Left colon (tissue), 2 donors: ENCODE results near the gene SYT9. TPM values are rescaled to one million over a fixed set of nuclear protein-coding genes. Genes with fewer than 3 reads are reported as not detected.
"Not testable (repeated sequence)": the region's sequence is repeated elsewhere in the genome, so short reads cannot be mapped to it uniquely, and the experiment has no call there.

ENCODE experiments used
- ATAC-seq: fragments of 200-7000 bp; cut with Tn5 transposase; one replicate; pipeline ENCODE4 v1.9.1; 2020; ENCODE audit warnings: mild to moderate bottlenecking, moderate library complexity
- DNase-seq, 2 donors: peaks; one replicate each; pipeline ENCODE4 v3.0.0-alpha.2; 2020
- intact Hi-C, 2 donors: fragments of 100-400 bp; cut with DNase I in 1 of 2; cut with micrococcal nuclease in 1 of 2; formaldehyde crosslinking; loops; one replicate each; pipeline versions ENCODE4 v1.11.2 to v1.14.0; 2022; cut with DNase I, micrococcal nuclease
- microRNA-seq, 2 donors: library from miRNA; unstranded; fragments of <30 nt; microRNA quantifications; one replicate each; pipeline versions ENCODE4 v1.1.0 to v1.2.0, GENCODE V29; 2020
- total RNA-seq, 2 donors: library from RNA; stranded (reverse); fragmentation: NEBNext Ultra II Directional; extraction: Animal tissue kit (Norgen Biotek cat#: 25700); gene quantifications; one replicate each; pipeline ENCODE4 v1.2.1, GENCODE V29; 2021
- donor health status: DM: no; HTN: no; CAD: no.
- donor health status: DM: yes; HTN: yes; CAD: no.

Gene SYT9
- total RNA-seq, 2 donors from 2014 or later = 0.17 TPM; not detected in 1

DNA sequence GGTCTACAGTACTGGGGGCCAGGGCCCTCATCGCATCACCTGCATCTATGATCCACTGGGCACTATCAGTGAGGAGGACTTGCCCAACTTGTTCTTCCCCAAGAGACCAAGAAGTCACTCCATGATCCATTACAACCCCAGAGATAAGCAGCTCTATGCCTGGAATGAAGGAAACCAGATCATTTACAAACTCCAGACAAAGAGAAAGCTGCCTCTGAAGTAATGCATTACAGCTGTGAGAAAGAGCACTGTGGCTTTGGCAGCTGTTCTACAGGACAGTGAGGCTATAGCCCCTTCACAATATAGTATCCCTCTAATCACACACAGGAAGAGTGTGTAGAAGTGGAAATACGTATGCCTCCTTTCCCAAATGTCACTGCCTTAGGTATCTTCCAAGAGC is 258.3 kb downstream of the SYT9 start:
- no peak for DNase-seq
- ATAC-seq = no peak
- intact Hi-C loops = no loop called here

DNA sequence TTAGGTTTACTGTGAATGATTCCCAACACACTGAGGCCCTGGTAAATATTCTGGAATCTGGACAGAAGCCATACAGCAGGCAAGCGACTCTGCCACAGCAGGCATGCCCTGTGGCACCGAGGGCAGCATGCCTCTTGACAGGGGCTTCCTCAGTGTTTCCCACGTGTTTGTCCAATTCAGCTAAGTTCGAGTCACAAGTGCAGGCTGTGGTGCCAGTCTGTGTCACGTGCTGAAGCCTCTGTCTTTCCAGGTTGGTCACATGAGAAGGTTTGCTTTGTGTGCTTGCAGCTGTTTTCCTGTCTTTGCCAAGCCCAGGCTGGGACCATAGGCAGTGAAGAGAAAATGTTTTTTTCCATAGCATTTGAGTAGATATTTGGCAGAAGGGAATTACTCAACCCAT is 259.7 kb downstream of the SYT9 start:
- DNase-seq (peak; percentile 51 to 70), ATAC-seq (no peak)
- intact Hi-C loops = no loop called here

DNA sequence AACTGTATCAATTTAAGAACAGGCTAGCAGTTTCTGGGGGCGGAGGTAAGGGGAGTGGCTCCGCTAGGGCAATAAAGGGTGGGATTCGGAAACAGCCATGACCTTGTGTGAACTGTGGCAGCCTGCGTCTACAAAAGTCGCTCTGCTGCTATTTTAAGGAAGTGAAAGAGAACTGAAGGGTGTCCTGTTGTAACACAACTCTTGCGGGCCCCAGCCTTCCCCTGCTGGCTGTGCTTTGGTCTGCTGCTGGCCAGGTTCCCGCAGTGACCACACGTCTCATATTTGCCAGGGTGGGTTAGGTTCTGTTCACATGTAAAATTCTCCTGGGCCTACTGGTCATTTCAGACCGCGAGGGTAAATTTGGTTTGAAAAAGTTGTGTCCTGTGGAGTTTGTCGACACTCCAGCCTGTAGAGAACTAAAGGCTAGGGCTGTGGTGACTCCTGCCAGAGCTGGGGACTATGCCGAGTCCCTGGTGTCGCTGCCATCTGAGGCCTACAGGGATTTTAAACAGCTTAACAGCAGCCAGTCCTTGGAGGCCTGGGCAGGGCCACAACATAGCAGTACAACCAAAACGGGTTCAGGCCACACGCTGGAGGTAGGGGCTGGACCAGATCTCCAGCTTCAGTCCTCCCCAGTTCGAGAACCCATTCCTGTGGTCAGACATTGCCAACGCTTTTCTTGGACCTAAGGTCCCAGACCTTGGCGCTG is 261.0 kb downstream of the SYT9 start:
- ATAC-seq (peak; percentile 55), DNase-seq (peak; percentile 76 to 82)
- intact Hi-C loops = no loop called here

DNA sequence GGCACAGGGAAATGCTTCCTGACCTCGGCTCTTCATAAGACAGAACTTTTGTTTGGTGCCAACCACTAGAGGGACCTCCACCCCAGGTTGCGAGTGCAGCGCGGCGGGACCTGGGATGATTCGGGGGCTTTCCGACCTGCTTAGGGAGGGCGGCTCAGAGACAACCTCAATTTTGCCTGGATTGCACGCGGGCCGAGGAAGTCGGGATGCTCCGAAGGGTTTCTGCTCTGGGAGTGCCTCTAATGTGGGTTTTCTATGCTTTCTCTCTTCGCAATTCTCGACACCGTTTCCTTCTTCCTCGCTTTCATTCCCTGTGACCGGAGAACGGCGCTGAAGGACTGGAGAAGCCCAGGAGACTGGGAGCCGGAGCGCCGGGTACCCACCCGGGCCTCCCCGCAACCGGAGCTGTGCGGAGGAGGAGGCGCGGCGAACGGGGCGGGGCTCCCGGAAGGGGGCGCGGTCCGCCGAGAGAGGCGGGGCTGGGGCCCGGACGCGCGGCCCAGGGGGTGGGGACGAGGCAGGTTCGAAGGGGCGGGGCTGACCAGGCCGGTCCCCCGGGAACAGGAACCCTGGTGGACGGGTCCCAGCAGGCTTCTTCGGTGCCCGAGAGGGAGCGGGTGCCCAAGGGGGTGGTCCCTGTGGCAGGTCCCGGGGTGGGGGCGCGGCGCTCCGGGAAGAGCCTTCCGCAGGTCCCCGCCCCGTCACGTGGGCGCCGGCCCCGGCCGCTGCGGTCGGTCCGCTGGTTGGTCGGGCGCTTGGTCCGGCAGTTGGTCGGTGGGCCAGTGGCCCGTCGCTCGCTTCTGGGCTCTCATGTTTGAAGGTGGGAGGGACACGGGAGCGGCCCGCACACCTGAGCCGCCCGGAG is 261.8 kb downstream of the SYT9 start, which contains the start of gene PPFIBP2:
TSS of gene PPFIBP2 (plus strand) at position 766 of the 865 bp plus-strand sequence. CDS start 35,477 bp downstream, outside the sequence.
- DNase-seq (peak; percentile 85 to 89), ATAC-seq (peak; percentile 89)
- intact Hi-C loops = no loop called here

DNA sequence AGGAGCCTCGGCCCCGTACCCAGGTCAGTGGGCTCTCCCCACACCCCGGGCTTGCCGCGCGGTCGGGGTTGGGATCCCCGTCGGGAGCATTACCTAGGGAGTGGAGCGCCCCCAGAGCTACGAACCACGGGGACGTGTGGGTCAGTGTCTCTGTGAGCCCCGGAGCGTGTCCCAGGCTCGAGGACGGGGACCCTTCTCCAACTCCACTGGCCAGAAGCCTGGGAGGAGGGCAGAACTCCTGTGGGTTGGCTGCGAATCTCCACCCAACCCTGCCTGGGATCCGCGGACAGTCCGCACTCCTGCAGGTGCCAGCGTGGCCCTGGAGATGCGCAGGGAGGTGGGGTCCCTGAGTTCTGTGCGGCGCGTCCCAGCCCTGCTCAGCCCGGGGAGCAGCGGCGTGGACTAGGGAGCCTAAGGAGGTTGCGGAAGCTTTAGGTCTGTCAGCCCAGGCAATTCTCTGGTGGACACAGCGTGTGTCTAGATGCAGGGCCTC is 262.4 kb downstream of the SYT9 start:
- intact Hi-C loops = no loop called here
- DNase-seq (peak; percentile 41 to 51), ATAC-seq (peak; percentile 43)

DNA sequence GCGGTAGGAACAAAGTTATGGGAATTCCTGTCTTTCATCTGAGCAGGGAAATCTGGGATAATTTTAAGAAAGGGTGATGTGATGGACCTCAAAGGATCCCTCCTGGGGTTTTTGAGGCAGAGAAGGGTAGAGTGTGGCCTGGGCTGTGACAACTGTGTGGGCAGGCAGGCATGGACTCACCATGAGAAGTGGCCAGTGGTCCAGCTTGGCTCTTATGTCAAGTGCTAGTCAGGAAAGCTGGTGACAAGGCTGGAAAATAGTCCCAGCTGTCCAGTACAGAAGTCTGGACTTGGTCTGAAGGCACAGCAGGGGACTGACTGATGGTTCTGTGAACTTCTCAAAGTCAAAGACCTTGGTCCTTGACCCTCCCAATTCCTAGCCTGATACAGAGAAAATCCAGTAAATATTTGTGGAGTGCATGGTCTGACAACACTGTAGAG is 263.8 kb downstream of the SYT9 start:
- no peak for ATAC-seq
- intact Hi-C loops = no loop called here
- no peak for DNase-seq

DNA sequence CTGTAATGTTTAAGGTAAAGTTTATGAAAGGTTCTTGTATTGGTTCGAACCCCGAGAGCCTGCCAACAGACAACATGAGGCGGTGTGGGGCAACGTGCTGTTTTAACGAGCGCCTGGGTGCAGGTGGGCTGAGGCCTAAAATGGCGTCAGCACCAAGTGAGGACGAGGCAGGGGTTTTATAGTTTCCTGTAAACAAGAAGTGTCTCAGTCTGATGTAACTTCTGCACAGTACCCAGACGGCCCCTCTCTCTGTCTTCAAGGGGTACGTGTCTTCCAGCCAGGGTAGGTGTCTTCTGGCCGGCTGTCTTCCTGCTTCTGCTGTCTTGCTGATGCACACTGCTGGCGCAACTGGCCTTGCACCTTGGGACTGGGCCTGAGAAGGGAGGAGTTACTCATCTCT is 264.8 kb downstream of the SYT9 start:
- no peak for ATAC-seq
- no peak for DNase-seq
- intact Hi-C loops = no loop called here

DNA sequence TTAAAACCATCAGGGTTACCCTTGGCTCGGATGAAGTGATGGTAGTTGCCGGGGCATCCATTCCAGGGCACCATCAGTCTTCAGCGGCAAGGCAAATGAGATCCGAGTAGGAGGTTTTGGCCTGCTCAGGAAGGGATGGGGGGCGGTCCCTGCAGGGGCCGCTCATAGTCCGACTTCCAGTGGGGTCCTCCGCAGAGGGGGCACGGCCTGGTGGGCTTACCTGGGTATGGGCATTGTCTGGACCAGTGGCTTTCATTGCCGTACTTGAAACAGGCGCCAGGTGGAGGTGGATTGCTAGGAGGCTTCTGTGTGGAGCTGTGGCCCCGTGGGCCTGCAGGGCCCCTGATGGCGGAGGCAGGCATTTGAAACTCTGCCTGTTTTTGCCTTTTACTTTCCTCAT is 266.0 kb downstream of the SYT9 start:
- ATAC-seq, DNase-seq, intact Hi-C loops: not testable (repeated sequence)

Small RNA genes lying within 50 kb of the gene (microRNA-seq; reads per million reads assigned to microRNA genes)
- 0 reads per million in 2 donors for gene MIR302E

Other genes starting within 250 kb of the SYT9 start
- gene ZNF214, start 231.6 kb upstream of the SYT9 start, total RNA-seq = 1 to 10 TPM; 1.8 to 2.0 TPM
- under 1 TPM; 0.14 to 0.24 TPM for gene NLRP14, start 231.4 kb upstream of the SYT9 start, total RNA-seq
- not detected for gene RBMXL2, start 162.9 kb upstream of the SYT9 start, total RNA-seq
- gene OLFML1, start 233.6 kb downstream of the SYT9 start, total RNA-seq = 1 to 10 TPM; 2.6 to 5.7 TPM